Immature natural killer cell (primary cell): ENCODE data around the gene FLNB. TPM values are rescaled to one million over a fixed set of nuclear protein-coding genes. Genes with fewer than 3 reads are reported as not detected.

Experiments used
- DNase-seq, 3 donors: peaks; one replicate each; pipeline ENCODE4 v3.0.0; 2022; ENCODE audit warnings: mixed read lengths in 1 of 3
- H3K27ac Mint-ChIP-seq, 6 donors: one replicate each; pipeline ENCODE4 v1.8.0; 2020; ENCODE audit warnings: mixed read lengths in 6 of 6, mild to moderate bottlenecking in 5 of 6, inconsistent platforms in 4 of 6, moderate library complexity in 3 of 6
- H3K27me3 Mint-ChIP-seq, 3 donors: one replicate each; pipeline ENCODE4 v1.8.0; 2020 to 2021; ENCODE audit warnings: low read depth in 3 of 3, mild to moderate bottlenecking in 3 of 3, mixed read lengths in 3 of 3, moderate library complexity in 3 of 3, inconsistent platforms in 1 of 3
- H3K36me3 Mint-ChIP-seq, 3 donors: one replicate each; pipeline ENCODE4 v1.8.0; 2020; ENCODE audit warnings: mixed read lengths in 3 of 3, inconsistent platforms in 2 of 3, mild to moderate bottlenecking in 2 of 3
- H3K4me1 Mint-ChIP-seq, 2 donors: one replicate each; pipeline ENCODE4 v1.8.0; 2020; ENCODE audit warnings: inconsistent platforms in 2 of 2, mild to moderate bottlenecking in 2 of 2, mixed read lengths in 2 of 2, moderate library complexity in 1 of 2
- H3K4me3 Mint-ChIP-seq, 5 donors: one replicate each; pipeline ENCODE4 v1.8.0; 2020; ENCODE audit warnings: mild to moderate bottlenecking in 5 of 5, mixed read lengths in 5 of 5, inconsistent platforms in 3 of 5, moderate library complexity in 3 of 5
- H3K9me3 Mint-ChIP-seq, 6 donors: one replicate each; pipeline ENCODE4 v1.8.0; 2020; ENCODE audit warnings: mild to moderate bottlenecking in 6 of 6, mixed read lengths in 6 of 6, inconsistent platforms in 4 of 6, moderate library complexity in 3 of 6
- polyA plus RNA-seq, 3 donors: library from polyadenylated mRNA; unstranded; fragments of 300-500 nt; fragmentation: Illumina TruSeq; gene quantifications; one replicate each; pipeline ENCODE4 v1.2.3, GENCODE V29; 2021

Gene FLNB
- polyA plus RNA-seq, 3 donors from 2014 or later = 0.94 to 14.9 (median 7.5) TPM

DNA sequence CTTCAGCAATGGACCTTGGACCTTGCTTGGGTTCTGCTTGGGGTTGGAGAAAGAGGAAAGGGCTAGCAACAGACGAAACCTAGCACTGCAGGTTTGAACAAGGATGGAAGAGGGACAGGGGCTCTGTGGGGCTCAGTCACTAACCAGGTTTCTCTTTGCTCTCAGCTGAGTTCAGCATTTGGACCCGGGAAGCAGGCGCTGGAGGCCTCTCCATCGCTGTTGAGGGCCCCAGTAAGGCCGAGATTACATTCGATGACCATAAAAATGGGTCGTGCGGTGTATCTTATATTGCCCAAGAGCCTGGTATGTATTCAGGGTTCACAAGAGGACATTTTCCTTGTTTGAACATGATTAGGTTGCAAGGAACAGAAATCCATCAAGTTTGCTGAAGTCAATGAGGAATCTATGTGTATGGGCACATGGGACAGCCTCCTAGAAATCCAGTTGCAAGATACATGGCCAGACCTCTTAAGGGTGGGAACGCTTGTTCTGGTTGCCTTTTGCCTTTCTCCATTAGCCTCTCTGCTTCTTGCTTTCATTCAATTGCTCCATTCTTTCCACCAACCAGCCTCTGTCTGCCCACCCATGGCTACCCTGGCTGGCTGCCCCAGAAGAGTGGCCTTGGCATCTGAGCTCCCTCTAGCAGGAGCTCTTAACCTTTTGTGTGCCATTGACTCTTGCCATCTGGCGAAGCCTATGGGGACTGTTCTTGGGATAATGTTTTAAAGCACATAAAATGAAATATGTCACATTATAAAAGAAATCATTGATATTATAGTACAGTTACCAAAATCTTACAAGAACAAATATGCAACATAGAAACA, 146.6 kb downstream of the FLNB start:
- Mint-ChIP-seq H3K4me3 (no peak overlapping the region), H3K27me3 (no peaks in the 10 kb centered on the region), H3K9me3 (no peaks in the 10 kb centered on the region), H3K27ac (no peak overlapping the region), H3K36me3 (peaks cover 8 to 14% (median 10%) of the 10 kb centered on the region in 3 donors), H3K4me1 (no peaks in the 10 kb centered on the region)
- no peak for DNase-seq

DNA sequence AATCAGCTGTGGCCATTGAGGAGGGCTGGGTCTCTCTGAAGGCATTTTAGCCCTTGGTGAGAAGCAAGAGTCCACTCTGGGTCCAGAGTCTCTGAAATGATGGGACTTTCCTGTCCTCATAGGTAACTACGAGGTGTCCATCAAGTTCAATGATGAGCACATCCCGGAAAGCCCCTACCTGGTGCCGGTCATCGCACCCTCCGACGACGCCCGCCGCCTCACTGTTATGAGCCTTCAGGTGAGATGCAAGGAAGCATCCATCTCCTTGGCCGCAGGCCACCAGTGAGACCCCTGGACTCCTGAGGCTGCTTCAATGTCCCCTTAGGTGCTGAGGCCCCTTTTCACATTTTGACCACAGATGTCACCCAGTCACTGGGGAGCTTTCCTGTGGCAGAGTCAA, 147.6 kb downstream of the FLNB start:
- no peak for DNase-seq
- Mint-ChIP-seq H3K27me3 (peaks cover 0 to 2% (median 0%) of the 10 kb centered on the region in 3 donors), H3K27ac (no peak overlapping the region), H3K4me1 (no peaks in the 10 kb centered on the region), H3K4me3 (no peak overlapping the region), H3K36me3 (peaks cover 8 to 14% (median 11%) of the 10 kb centered on the region in 3 donors), H3K9me3 (no peaks in the 10 kb centered on the region)

DNA sequence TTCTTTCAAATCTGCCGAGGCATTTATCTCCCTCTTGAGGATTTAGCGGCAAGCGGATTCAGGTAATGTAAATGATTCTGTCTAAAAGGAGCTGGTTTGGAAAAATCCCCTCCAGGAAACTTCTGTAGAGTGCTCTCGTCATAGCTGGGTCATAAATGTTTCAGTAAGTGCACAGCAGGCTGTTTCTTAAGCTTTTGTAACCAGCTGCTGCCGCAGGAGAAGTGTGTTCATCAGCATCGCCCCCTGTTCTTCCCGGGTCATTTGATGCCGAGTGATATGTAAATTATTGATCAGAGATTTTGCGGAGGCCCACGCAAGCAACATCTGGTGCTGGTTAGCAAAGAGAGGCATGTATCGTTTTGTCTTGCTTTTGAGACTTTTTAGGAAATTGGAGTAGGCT, 149.5 kb downstream of the FLNB start:
- Mint-ChIP-seq H3K9me3 (peaks cover 0 to 2% (median 0%) of the 10 kb centered on the region in 6 donors), H3K36me3 (peaks cover 3 to 17% (median 10%) of the 10 kb centered on the region in 3 donors), H3K4me3 (no peak overlapping the region), H3K27ac (no peak overlapping the region), H3K27me3 (peaks cover 0 to 2% (median 0%) of the 10 kb centered on the region in 3 donors), H3K4me1 (no peaks in the 10 kb centered on the region)
- DNase-seq = no peak

DNA sequence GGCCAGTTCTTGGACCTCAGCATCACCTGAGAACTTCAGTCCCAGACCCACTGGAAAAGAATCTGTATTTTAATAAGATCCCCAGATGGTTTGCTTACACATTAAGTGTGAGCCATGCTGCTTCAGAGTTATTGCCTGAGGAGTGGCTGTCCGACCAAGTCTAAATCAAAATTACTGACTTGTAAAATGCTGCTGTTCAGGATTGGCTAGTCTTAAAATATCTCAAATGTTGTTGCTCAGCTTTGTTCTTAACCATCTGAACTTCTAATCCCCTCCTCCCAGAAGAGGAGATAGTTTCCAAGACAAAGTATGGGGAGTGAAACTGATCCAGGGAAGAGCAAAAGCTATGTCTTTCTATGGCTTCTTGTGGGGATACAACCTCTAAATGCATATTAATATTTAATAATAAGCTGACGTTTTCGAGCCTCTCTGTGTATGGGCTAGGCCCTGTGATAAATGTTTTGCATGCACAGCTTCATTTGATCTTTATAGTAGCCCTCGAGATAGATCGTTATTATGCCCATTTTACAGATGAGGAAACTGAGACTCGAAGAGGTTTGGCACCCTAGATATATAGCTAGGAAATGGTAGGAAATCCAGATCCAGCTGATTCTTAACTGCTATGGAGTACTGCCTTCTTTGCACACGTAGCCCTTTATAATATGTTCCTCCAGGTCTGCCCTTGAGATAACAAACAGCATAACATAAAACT, 150.4 kb downstream of the FLNB start:
- DNase-seq = no peak
- Mint-ChIP-seq H3K27me3 (peaks cover 0 to 2% (median 0%) of the 10 kb centered on the region in 3 donors), H3K27ac (no peak overlapping the region), H3K4me3 (no peak overlapping the region), H3K4me1 (no peaks in the 10 kb centered on the region), H3K36me3 (peaks cover 3 to 20% (median 10%) of the 10 kb centered on the region in 3 donors), H3K9me3 (peaks cover 0 to 2% (median 0%) of the 10 kb centered on the region in 6 donors)

DNA sequence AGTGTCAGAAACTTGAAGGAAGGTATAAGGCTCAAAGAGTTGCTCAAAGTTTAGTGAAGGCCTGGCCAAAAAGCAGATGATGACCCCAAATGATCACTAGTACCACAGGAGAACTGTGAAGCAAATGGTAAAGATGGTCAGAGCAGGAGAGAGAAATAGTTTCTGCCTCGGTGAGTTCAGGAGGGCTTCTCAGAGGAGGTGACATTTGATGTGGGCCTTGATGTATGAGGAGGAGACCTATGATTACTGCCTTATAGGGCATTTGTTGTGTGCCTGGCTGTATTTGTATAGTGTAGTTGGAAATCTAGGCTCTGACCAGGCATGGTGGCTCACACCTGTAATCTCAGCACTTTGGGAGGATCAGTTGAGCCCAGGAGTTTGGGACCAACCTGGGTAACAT, 152.2 kb downstream of the FLNB start:
- H3K27me3 Mint-ChIP-seq = peaks cover 0 to 2% (median 0%) of the 10 kb centered on the region in 3 donors
- no peak for DNase-seq
- H3K9me3 Mint-ChIP-seq = peaks cover 0 to 2% (median 0%) of the 10 kb centered on the region in 6 donors
- no peak overlapping the region for H3K27ac Mint-ChIP-seq
- peaks cover 6 to 26% (median 10%) of the 10 kb centered on the region in 3 donors for H3K36me3 Mint-ChIP-seq
- H3K4me3 Mint-ChIP-seq = no peak overlapping the region
- H3K4me1 Mint-ChIP-seq = no peaks in the 10 kb centered on the region

DNA sequence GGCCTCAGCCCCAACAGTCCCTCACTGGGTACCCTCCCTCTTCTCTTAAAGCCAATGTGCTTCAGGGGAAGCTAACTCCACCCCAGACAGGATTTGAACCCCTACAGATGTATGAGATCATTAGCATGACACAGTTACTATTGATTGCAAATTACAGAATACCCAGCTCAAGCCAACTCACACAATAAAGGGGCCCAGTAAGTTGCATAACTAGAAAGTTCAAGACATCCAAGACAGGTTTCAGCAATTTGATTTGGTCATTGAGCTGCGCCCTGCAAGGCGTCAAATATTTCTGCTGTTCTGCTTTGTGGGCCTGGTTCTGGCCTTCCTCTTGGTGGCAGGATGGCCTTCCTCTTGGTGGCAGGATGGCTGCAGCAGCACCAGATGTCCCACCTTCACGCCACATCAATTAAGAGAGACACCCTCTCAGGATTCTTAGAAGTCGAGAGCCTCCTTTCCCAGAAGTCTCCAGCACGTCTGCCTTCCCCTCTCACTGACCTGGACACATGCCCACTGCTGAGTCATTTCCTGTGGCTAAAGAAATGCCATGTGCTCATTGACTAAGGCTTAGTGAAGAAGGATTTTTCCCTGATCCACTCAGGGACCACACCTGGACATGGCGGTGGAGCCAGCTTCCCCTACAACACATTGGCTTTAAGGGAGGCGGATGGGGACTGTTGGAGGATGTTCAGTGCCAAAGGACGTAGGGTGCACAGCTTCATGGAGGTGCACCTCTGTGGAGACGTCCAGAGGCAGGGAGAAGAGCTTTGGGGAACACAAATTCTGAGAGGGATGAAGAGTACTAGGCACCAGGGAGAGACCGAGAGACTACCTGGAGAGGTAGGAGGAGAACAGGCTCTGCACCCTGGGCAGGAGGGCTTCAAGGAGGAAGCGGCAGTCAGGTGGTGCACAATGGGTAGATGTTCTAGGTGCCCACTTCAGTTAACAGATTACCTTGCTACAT, 153.5 kb downstream of the FLNB start:
- Mint-ChIP-seq H3K4me3 (no peak overlapping the region), H3K36me3 (peaks cover 6 to 26% (median 10%) of the 10 kb centered on the region in 3 donors), H3K27ac (no peak overlapping the region), H3K4me1 (no peaks in the 10 kb centered on the region), H3K27me3 (peaks cover 0 to 2% (median 0%) of the 10 kb centered on the region in 3 donors), H3K9me3 (peaks cover 0 to 2% (median 0%) of the 10 kb centered on the region in 6 donors)
- DNase-seq = no peak

DNA sequence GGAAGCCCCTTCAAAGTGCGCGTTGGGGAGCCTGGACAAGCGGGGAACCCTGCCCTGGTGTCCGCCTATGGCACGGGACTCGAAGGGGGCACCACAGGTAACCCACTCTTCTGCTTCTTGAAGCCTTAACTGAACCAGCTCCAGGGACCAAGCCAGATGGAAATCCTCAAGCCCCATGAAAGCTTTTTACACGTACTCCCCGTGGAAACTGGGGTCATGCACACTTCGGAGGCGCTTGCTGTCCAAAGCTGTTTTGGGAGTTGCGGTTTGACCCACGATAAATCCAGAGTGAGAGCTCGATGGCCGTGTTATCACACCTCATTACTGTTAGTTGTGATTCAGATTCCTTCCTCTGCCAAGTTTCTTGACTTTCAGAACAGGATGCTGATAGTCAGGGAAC, 155.0 kb downstream of the FLNB start:
- H3K36me3 Mint-ChIP-seq = peaks cover 3 to 26% (median 5%) of the 10 kb centered on the region in 3 donors
- DNase-seq = no peak
- H3K27me3 Mint-ChIP-seq = peaks cover 0 to 2% (median 0%) of the 10 kb centered on the region in 3 donors
- H3K4me3 Mint-ChIP-seq = no peak overlapping the region
- no peaks in the 10 kb centered on the region for H3K4me1 Mint-ChIP-seq
- no peak overlapping the region for H3K27ac Mint-ChIP-seq
- H3K9me3 Mint-ChIP-seq = peaks cover 0 to 2% (median 0%) of the 10 kb centered on the region in 6 donors

DNA sequence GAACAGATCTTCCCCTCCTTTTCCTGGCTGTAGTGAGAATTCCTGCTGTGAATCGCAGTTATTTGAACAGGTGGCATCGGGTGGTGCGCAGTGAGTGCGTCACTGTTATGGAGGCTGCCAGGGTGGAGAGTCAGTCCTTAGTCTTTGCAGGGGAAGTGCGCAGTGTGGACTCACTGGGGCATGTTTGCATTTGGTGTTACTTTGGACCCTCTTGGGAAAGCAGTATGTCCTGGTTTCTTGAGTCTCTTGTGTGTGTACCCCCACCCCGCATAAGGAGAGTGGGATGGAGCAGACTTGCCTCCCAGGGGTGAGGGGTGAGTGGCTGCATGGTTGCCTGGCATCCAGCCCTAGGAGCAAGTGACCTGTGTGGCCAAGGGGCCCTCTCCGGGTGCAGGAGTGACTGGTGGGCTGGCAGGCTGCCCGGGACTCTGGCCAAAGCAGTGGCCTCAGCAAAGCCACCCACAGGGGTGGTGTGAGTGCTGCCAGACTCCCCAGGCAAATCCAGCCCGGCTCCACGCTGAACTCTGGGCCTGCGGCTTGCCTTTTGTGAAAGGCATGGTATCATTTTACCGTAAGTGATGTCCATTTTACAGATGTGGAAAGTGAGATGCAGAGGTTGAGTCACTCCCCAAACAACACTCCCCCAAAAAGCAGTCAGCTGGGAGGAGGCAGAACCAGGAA, 156.1 kb downstream of the FLNB start:
- Mint-ChIP-seq H3K27me3 (peaks cover 0 to 2% (median 0%) of the 10 kb centered on the region in 3 donors), H3K4me1 (no peaks in the 10 kb centered on the region), H3K9me3 (peaks cover 0 to 2% (median 0%) of the 10 kb centered on the region in 6 donors), H3K4me3 (no peak overlapping the region), H3K27ac (no peak overlapping the region), H3K36me3 (peaks cover 3 to 27% (median 11%) of the 10 kb centered on the region in 3 donors)
- no peak for DNase-seq

DNA sequence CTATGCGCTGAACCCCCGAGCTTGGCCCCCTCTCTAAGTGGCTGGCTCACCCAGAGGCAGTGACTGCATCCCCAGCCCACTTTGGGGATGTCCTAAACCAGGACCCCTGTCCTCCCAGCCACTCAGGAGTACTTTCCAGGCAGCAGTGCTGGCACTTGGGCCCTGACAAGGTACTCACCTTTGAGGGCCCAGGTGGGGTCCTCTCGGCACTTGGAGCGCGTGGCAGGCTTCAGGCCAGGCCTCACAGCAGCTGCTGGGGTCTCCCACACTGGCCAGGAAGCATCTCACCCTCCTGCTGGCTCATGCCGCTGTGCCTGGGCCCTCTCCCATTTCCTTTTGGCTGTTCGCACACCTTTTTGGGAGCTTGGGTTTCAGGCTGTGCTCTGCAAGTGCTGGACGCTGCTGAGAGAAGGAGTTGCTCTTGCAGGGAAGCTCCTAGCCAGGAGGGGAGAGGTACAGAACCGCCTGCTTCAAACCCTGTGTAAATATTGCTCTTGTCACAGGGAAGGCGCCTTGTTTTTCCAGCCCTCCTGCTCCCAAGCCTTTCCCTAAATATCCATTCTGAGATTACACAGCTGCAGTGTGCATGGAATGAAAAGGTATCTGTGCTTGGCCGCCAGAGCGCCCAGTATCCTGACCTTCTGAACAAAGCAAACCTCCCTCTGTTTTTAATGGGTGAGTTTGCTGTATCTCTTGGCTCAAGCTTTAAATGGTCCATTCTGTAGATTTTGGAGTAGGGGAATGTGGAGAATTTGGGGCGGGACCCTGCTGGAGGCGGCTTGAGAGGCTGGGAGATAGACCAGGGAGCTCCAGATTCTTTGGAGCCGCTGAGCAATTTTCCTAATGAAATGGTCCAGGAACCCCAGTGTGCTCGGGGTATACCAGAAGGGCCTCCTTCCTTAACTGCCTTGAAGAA, 156.9 kb downstream of the FLNB start:
- Mint-ChIP-seq H3K4me3 (no peak overlapping the region), H3K27ac (no peak overlapping the region), H3K36me3 (peaks cover 3 to 26% (median 8%) of the 10 kb centered on the region in 3 donors), H3K27me3 (peaks cover 0 to 2% (median 0%) of the 10 kb centered on the region in 3 donors), H3K4me1 (no peaks in the 10 kb centered on the region), H3K9me3 (peaks cover 0 to 2% (median 0%) of the 10 kb centered on the region in 6 donors)
- DNase-seq = no peak

DNA sequence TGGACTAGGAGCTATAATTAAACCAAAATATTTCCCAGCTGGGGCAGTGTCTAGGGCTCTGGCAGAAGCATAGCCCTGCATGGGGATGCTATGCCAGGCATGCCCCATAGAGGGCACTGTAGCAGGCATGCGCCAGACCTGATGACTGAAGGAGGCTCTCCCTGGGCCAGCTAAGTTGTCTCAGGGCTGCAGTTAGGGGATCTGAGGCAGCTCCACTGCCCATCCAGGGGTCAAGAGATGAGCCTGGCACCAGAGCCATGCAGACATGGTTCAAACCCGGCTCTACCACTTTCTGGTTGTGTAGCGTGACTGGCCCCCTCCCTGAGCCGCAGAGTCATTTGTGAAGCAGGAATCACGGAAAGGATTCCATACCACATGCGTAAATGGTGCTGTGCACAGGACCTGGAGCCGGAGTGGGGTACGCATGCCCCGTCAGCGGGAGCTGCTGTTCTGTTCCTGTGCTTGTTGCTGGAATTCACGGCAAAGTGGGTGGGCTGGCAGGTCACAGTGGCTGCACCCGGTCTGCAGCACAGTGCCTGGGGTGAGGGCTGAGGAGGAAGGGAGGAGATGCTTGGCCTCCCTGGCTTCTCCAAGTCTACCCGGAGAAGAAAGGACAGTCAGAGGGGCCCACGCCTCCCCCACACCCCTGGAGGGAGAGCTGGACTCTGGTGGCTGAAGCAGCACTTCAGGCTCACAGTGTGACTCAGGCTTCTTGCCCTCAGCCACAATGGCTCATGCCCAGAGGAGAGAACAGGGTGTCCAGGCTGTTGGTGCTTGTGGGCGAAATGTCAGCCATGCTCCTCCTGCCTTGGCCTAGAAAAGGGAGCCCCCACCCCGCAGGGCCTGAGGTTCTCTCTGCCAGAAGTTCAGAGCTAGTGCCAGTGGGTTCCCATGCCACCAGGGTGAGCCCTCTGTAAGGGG, 159.5 kb downstream of the FLNB start:
- peaks cover 3 to 23% (median 8%) of the 10 kb centered on the region in 3 donors for H3K36me3 Mint-ChIP-seq
- peaks cover 0 to 4% (median 2%) of the 10 kb centered on the region in 3 donors for H3K27me3 Mint-ChIP-seq
- H3K4me3 Mint-ChIP-seq = no peak overlapping the region
- peak in 2 of 3 donors; percentile 24 to 26 for DNase-seq
- no peak overlapping the region for H3K27ac Mint-ChIP-seq
- H3K4me1 Mint-ChIP-seq = no peaks in the 10 kb centered on the region
- H3K9me3 Mint-ChIP-seq = no peaks in the 10 kb centered on the region

DNA sequence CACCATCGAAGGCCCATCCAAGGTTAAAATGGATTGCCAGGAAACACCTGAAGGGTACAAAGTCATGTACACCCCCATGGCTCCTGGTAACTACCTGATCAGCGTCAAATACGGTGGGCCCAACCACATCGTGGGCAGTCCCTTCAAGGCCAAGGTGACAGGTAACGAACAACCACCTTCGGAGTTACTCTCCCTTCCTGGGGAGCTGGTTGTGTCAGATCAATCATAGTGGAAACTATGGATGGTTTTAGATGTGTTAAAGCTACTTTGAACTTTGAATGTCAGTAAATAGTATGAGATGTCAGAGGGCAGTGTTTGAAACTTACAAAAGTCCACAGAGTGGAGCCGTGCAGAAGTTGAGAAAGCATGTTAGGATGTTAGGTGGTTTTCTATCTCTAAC, 160.3 kb downstream of the FLNB start:
- H3K36me3 Mint-ChIP-seq = peaks cover 3 to 20% (median 8%) of the 10 kb centered on the region in 3 donors
- H3K4me1 Mint-ChIP-seq = no peaks in the 10 kb centered on the region
- H3K9me3 Mint-ChIP-seq = no peaks in the 10 kb centered on the region

More for the DNA sequence above, 160.3 kb downstream of the FLNB start:
- Mint-ChIP-seq H3K4me3 (no peak overlapping the region), H3K27ac (no peak overlapping the region), H3K27me3 (peaks cover 0 to 4% (median 2%) of the 10 kb centered on the region in 3 donors)
- no peak for DNase-seq
